HG03175 (cell line): ENCODE data around the gene POTEJ.
"Not testable (repeated sequence)": the region's sequence is repeated elsewhere in the genome, so short reads cannot be mapped to it uniquely, and the experiment has no call there.

Experiments used
- ATAC-seq: cut with Tn5 transposase; IDR thresholded peaks from one replicate; pipeline ENCODE4 v1.9.1; 2021; ENCODE audit warnings: mild to moderate bottlenecking, moderate library complexity; ENCODE audit not compliant: unreplicated experiment

Gene POTEJ

DNA sequence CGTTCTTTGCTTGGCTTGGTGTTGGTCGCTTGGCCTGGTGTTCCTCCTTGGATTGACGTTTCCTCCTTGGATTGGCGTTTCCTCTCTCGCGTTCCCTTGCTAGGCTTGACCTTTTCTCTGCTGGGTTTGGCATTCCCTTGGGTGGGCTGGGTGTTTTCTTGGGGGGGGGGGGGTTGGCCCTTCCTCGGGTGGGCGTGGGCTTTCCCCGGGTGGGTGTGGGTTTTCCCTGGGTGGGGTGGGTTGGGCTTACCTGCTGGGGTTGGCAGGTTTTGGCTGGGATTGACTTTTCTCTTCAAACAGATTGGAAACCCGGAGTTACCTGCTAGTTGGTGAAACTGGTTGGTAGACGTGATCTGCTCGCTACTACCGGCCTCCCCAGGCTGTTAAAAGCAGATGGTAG is at the start of gene POTEJ:
TSS of gene POTEJ (plus strand) at position 301 of the 400 bp plus-strand sequence. CDS start at position 394, 93 bp downstream.
- not testable (repeated sequence) for ATAC-seq

GRCh38 chr2:130566165-130566564 is 45.1 kb upstream of the POTEJ start:
- not testable (repeated sequence) for ATAC-seq

DNA sequence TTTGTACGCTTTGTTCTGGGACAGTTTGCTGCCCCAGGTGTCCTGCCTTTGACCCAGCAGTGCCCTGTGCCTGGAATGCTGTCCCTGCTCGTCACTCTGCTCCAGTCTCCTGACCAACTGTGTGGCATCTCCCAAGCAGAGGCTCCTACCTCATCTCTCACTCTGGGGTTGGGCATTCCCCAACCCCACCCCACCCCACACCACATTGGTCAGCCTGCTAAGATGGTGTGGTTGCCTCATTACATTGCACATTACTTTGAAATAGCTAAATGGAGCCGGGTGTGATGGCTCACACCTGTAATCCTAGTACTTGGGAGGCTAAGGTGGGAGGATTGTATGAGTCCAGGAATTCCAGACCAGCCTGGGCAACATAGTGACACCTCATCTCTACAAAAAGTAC is 39.3 kb upstream of the POTEJ start:
- ATAC-seq = not testable (repeated sequence)

GRCh38 chr2:130574230-130574629 is 37.0 kb upstream of the POTEJ start:
- not testable (repeated sequence) for ATAC-seq

DNA sequence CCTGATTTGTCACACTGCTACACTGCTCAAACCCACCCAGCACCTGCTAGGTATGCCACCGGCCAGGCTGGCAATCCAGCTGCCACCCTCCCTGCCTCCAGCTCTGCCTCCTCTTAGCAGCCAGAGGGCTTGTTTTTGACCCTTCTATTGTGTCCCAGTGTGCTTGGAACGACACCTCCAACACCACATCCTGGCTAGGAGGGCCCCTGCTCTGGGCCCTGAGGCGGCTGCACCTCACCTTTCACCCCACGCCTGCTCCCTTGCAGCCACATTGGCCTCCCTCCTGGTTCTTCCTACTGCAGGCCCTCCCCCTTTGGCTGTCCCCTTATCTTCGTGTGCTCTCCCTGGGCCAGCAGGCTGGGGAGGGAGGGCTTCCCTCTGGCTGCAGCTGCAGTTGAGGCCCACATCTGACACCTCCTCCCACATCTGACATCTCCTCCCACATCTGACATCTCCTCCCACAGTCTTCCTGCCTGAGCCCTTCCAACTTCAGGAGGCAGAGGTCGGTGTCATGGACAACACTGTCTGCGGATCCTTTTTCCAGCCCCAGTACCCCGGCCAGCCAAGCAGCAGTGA is 34.9 kb upstream of the POTEJ start:
- ATAC-seq = not testable (repeated sequence)

DNA sequence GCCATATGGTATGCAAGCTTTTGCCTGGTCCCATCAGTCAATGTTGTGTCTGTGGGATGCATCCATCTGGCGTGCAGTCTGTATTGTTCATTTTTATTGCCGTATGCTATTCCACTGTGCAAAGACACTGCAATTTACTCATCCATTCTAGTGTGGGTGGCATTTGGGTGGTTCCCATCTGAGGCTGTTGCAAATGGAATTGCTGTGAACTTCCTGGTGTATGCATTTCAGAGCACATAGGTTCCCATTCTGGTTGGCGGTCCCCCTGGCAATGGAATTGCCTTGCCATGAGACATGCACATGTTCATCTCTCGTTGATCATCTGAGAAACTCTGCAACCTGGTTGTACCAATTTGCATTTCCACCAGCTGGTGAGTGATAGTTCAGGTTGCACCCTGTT is 33.7 kb upstream of the POTEJ start:
- not testable (repeated sequence) for ATAC-seq

GRCh38 chr2:130579121-130579520 is 32.1 kb upstream of the POTEJ start:
- not testable (repeated sequence) for ATAC-seq

- ATAC-seq = not testable (repeated sequence)
Observed at GRCh38 chr2:130581491-130581890, 29.7 kb upstream of the POTEJ start.

DNA sequence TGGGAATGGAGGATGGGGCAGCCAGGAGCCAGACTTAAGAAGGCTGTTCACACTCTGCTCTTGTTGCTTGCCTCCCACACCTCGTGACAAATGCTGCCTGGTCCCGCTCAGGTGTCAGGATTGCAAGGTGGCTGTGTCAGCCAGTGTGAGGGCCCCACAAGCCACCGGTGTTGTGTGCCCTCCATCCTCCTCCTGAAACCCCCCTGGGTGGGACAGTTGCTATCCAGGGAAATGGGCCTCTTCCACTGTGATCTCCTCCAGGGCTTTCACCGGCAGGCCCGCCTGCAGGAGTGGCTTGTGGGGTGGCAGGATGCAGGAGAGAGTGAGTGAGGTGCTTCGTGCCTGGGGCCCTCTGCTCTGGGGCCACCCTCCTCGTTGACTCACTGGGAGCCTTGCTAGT is 28.3 kb upstream of the POTEJ start:
- not testable (repeated sequence) for ATAC-seq

- ATAC-seq = not testable (repeated sequence)
Observed at GRCh38 chr2:130583582-130583981, 27.7 kb upstream of the POTEJ start.

- not testable (repeated sequence) for ATAC-seq
Observed at GRCh38 chr2:130584726-130585125, 26.5 kb upstream of the POTEJ start.

- ATAC-seq = not testable (repeated sequence)
Observed at GRCh38 chr2:130588688-130589458, 22.4 kb upstream of the POTEJ start.

- not testable (repeated sequence) for ATAC-seq
Observed at GRCh38 chr2:130590170-130590841, 20.9 kb upstream of the POTEJ start.

DNA sequence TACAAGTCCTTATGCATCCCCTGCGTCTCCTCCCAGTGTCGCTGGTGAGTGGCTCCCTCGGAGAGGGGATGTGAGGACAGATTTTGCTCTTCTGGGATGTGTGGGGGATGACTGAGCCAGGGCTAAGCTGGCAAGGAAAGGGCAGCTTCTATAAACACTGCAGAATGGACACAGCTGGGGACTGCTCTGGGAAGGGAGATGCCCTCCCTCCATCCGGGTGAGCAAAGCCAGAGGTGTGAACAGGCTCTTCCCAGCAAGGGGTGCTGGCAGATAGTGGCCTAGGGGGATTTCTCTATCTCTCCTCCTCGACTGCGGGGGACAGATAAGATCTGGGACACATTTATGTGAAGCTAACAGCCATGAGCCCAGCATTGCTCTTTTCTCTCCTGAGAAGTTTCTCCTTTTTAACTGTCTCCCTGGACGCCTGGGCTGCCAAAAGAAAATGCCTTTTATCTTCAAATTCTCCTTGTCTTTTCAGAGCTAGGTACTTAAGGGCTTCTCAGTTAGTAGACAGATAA is 20.3 kb upstream of the POTEJ start:
- not testable (repeated sequence) for ATAC-seq

DNA sequence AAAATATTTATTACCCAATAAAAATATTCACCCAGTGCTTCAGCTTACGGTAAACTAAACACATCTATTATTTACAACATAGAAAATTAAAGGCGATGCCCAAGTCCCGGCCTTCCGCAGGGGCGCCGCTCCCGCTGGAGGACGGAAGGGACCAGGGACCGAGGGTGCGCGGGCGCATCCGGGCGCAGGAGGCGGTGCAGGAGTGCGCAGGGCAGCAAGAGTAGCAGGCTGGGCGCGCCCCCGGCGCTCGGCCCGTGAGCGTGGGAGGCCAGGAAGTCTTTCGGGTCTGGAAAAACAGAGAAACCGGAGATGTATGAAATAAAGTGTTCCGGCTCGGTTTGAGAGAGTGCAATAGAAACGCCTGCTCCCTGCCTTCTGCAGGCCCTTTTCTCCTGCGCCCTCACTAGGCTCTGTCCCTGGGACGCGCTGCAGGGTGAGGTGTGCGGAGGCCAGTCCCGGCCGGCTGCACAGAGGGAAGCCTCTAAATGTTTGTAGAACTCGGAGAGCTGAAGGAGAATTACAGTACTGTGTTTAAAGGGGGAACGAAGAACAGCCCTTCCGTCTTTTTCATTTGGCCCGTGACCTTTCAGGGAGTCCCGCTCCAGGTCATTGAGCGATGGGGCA is 18.3 kb upstream of the POTEJ start:
- ATAC-seq = not testable (repeated sequence)

GRCh38 chr2:130594011-130594410 is 17.2 kb upstream of the POTEJ start:
- ATAC-seq = not testable (repeated sequence)

GRCh38 chr2:130596757-130597156 is 14.5 kb upstream of the POTEJ start:
- not testable (repeated sequence) for ATAC-seq

- not testable (repeated sequence) for ATAC-seq
Observed at GRCh38 chr2:130597994-130598393, 13.2 kb upstream of the POTEJ start.

DNA sequence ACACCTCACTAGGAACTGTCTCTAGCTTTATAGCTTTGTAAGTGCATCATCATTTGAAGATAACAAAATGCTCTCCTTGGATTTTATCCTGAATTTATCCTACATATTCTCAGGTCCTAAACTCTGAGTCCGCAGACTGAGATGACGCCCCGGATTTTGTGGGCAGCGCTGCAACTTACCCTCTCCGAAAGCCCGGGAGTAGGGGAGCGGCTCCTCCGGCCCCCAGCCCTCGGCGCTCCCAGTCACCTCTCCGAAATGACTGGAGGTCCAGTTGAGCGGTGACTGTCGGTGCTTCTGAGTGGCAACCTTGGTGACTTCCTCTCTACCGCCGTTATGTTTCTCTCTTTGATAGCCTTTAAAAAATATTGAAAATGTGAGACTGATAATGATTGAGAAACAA is 12.8 kb upstream of the POTEJ start:
- ATAC-seq = not testable (repeated sequence)

DNA sequence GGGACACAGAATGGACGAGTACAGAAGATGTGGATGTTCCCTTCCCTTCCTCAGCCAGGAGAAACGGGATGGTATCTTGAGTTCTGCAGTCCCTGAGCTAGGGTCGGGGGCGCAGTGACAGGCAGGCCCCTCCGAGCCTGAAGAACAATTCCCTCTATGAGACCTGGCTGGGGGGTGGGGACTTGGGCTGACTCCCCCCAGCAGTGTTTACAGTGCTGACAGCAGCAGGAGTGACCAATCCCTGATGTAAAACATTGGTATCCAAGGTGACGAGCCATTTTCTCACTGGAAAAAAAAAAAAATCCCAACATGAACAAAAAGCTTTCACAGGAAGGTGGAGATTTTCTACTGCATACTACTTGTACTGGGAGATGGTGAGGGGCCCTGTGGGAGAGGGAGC is 11.8 kb upstream of the POTEJ start, which contains the start of gene CFC1:
TSS of gene CFC1 (minus strand) at position 183 of the 400 bp plus-strand sequence. CDS start 288 bp downstream, outside the sequence.
- ATAC-seq = not testable (repeated sequence)

- ATAC-seq = not testable (repeated sequence)
Observed at GRCh38 chr2:130599926-130600325, 11.3 kb upstream of the POTEJ start.
